Epithelial cell of proximal tubule (primary cell): Measurements from ENCODE around the gene GPR61. TPM values are rescaled to one million over a fixed set of nuclear protein-coding genes. Genes with fewer than 3 reads are reported as not detected.

Experiments used
- DNase-seq: peaks from one replicate; pipeline ENCODE4 v3.0.0-alpha.2; 2011; ENCODE audit warnings: low read depth
- H3K4me3 ChIP-seq: 2 replicates; pipeline ENCODE4 v1.5.1; 2011; ENCODE audit warnings: low read depth, mild to moderate bottlenecking, low read length
- CTCF ChIP-seq: conservative IDR thresholded peaks from 2 replicates; pipeline ENCODE4 v1.5.1; 2012; ENCODE audit warnings: low read depth, mild to moderate bottlenecking, low read length
- total RNA-seq: library from RNA; depleted of rRNA; stranded (reverse); fragments of >200 nt; gene quantifications from 2 replicates; pipeline ENCODE4 v1.2.3, GENCODE V29; 2015

The GPR61 gene
- total RNA-seq, 1 donor from 2014 or later = not detected

- no peak for TF ChIP-seq CTCF
Measured at GRCh38 chr1:109556563-109556962, 16.9 kb downstream of the GPR61 start.

GRCh38 chr1:109557520-109557919, 17.8 kb downstream of the GPR61 start:
- no peak overlapping the region for H3K4me3 ChIP-seq
- no peak for DNase-seq
- TF ChIP-seq CTCF = no peak

More at GRCh38 chr1:109556563-109556962, 16.9 kb downstream of the GPR61 start:
- DNase-seq = no peak
- H3K4me3 ChIP-seq = no peak overlapping the region

GRCh38 chr1:109559995-109560394, 20.3 kb downstream of the GPR61 start:
- TF ChIP-seq CTCF = no peak
- no peak for DNase-seq
- no peak overlapping the region for H3K4me3 ChIP-seq

GRCh38 chr1:109564194-109564878, 24.7 kb downstream of the GPR61 start:
- no peak for TF ChIP-seq CTCF
- H3K4me3 ChIP-seq = no peak overlapping the region
- no peak for DNase-seq

- TF ChIP-seq CTCF = no peak
- DNase-seq = no peak
- H3K4me3 ChIP-seq = no peak overlapping the region
Measured at GRCh38 chr1:109565241-109565640, 25.6 kb downstream of the GPR61 start.

- no peak overlapping the region for H3K4me3 ChIP-seq
- TF ChIP-seq CTCF = no peak
- DNase-seq = no peak
Measured at GRCh38 chr1:109566982-109567381, 27.3 kb downstream of the GPR61 start.
